Activated naive CD4-positive, alpha-beta T cell (primary cell): ENCODE measurements around the gene SMO.

Experiments used
- DNase-seq, 4 experiments: peaks; one replicate each; lab custom pipeline; 2025; lab: John Stamatoyannopoulos, UW

The SMO gene

DNA sequence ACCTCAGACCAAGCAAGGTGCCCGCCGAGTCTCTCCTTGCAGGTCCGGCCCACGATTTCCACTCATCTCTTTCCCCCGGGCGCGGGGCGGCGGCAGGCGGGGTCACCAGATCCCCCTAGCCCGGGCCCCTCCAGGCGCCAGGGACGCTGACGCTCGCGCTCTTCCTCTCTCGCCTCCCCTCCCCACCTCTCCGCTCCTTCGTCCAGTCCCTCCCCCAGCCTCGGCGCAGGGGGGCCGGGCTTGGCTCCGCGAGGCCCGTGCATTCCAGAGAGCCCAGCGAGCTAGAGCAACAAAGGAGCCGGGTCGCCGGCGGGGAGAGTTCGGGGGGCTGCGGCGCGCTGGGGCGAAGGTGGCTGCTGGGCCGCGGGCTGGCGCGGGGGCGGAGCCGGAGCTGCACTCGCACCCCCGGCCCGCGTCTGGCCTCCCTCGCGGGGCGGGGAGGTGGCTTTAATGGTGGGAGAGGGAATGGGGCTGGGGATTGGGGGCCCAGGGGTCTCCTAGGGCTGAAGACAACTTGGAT is at the start of gene SMO:
Gene SMO, plus strand, starts transcription at position 262 of the 520 bp plus-strand sequence. CDS start 519 bp downstream, outside the sequence.
- no peak for DNase-seq

DNA sequence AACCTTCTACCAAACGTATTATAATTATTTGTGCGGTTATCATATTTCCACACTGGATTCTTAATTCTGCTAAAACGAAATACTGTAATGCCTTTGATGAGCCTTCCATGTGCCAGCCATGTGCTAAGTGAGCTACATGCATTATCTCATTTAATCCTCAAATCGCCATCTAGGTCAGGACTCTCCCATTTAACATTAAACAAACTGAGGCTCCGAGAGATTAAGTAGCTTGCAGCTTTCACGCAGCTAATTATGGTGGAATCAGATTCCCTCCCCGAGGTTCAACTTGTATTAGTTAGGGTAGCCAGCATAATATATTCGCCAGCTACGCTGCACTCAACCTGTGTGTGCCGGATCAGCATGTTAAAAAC is 44.7 kb upstream of the SMO start:
- no peak for DNase-seq

DNA sequence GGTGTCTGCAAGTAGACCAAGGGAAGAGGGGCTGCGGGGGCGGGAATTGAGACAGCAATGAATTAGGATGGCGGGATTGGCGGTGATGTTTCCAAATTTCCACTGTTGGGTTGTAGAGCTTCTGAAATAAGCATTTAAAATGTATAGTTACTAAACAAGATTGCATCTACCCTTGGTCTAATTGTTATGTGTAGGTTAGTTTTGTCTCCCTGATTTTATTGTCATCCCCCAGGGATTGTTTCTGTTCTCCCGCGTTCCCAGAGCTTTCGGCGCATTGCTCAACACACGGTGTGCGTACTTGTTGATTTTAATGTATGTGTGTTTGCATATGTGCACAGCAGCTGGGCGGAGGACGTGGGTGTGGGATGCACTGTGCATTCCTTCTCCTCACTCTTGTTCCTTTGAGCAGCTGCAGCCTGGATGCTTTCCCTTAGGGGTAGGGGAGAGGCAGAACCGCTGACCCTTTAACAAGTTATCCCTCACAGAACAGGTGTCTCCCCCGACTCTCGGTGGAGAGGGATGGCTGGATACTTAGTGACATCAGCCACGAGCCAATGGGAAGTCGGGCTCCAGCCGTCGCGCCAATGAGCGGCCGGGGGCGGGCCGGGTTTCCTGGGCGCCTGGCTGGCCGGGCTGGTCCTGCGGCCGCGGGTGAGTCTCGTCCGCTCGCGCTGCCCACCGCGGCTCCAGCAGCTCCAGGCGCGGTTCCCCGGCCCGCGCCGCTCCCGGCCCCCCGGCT is 44.2 kb upstream of the SMO start, which contains the start of gene TSPAN33:
Gene TSPAN33, plus strand, starts transcription at position 613 of the 739 bp plus-strand sequence. CDS start 274 bp downstream, outside the sequence.
- DNase-seq: peak in 3 of 4 experiments; percentile 29 to 47 (median 30)

DNA sequence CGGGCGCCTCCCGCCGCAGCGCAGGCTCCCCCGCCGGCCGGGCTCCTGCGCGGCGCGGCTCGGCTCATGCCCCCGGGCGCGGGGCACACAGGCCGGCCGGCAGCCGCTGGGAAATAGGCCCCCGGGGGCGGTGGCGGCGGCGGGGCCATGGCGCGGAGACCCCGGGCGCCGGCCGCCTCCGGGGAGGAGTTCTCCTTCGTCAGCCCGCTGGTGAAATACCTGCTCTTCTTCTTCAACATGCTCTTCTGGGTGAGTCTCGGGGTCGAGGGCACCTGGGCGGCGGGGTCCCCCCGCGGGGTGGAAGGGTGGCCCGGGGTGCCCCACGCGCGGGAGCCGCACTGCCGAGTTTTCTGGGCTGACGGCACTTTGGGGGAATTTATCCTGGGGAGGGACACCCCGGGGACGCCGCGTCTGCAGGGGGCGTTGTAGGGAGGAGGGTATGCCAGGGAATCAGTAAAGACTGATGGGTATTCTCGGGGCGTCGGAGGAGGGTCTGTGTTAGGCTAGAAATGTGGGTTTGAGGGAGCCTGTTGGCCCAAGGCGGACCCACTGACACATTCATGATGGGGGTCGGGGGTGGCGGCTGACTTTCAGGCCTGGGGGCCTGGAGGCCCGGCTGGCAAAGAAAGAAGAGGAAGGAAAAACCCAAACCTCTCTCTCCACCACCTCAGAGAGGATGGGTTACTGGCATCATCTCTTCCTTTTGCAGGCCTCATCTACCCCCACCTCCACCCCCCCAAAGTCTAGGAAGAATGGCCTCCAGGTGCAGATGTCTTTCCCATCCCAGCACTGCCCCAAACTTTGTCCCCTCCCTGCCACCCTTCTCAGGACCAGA is 43.4 kb upstream of the SMO start:
- peak in 1 of 4 experiments; percentile 26 for DNase-seq

DNA sequence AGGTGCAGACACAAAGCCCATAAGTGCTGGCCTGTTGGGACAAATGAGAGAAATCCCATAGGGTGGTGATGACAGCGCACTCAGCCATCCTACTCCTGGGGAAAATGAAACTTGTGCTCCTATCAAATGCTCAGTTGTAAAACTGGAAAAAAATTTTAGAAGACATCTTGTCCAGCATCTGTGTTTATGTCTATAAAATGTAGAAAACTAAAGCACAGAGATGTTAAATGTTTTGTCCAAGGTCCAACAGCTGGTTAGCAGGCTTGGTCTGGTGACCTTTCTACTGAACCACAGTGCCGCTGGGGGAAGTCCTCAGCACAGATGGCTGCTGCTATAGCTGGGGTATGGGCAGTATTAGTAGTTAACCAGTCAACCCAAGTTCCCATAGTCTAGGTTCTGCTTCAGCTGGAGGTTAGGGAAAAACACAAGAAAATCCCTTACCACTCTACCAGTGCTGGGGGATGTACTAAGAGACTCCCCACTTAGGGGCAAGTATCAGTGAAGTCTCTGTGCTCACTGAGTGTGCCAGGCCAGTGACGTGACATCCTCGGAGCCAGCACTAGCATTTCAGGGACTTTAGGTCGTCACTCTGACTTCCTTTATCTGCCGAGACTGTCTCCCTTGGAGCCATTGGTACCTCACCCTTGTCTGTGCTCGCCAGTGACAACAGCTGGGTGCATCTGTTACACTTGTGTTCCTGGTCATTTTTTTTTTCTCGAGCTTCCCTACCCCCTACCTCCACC is 42.0 kb upstream of the SMO start:
- no peak for DNase-seq

DNA sequence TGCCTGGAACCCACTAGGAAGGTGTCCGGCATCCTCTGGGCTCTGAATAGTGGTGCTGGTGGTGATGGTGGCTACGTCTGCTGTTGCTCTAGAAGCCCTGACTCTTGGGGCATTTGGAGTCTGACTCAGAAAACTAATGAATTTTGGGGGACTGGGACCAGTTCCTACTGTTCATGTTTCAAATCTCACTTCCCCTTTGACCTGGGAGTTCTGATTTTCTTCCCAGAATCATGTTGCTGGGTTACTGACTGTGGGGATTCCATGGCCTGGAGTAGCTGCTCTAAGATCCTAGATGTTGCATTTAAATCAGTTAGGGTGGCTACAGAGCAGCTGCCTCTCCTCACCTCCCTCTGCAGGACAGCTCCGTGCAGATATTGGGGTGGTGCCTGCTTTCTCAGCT is 40.7 kb upstream of the SMO start:
- no peak for DNase-seq

DNA sequence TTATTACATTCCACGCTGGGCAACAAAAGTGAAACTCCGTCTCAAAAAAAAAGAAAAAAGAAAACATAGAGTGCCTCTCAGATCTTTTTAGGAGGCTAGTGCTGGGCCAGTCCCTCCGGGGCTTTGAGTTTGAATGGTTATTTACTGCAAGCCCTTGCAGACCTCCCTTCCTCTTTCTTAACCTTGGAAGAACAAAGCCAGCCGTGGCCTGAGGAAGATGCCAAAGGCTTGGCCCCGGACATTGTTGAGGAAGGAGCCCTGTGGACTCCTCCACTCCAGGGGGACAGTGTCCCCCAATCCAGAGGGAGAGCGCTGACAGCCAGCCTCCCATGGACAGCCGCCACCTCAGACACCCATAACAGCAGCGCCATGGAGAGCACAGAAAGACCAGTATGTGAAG is 38.9 kb upstream of the SMO start:
- no peak for DNase-seq

DNA sequence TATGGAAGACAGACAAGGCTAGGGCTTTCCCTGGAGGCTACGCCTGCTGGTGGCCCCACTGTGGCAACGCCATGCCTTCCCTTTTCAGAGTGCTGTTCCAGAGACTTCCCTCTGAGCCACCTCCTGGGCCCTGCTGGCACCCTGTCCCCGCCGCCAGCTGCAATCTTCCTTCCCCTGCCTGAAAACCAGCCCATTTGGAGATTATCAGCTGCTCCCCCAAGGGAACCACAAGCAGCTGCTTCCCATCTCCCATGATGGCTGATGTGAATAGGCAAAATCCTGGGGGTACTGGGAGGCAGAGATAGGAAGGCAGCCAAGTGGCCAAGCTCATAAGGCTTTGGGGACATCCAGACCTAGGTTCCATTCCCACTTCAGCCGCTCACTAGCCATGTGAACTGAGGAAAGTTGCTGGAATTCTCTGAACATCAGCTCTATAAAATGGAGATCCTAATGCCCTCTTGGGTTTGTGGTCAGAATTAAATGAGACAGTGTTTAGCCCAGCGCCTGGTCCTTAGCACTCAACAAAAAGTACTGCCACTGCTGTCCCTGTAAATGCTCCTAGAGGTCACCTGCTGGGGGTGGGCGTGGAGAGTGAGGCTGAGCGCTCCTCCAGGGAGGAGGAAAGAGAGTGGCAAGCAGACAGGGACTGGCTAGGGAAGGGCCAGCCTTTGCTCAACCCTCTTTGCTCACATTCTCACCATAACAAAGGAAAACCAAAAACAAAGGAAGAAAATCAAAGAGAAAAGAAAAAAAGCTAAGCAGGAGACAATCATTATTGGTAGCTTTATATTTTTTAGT is 38.0 kb upstream of the SMO start:
- no peak for DNase-seq

DNA sequence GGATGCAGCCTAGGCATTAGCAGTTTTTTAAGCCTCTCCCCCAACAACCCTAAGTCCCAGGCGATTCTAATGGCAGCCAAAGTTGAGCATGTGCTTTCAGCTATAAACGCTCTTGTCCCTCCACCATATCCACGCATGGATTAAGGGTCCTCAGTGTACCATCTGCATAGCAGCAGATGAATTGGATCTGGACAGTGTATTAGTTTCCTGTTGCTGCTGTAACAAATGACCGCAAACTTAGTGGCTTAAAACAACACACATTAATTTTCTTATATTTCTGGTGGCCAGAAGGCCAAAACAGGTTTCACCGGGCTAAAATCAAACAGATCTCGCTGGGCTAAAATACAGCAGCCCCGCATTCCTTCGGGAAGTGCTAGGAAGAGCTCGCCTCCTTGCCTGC is 30.8 kb upstream of the SMO start:
- no peak for DNase-seq

DNA sequence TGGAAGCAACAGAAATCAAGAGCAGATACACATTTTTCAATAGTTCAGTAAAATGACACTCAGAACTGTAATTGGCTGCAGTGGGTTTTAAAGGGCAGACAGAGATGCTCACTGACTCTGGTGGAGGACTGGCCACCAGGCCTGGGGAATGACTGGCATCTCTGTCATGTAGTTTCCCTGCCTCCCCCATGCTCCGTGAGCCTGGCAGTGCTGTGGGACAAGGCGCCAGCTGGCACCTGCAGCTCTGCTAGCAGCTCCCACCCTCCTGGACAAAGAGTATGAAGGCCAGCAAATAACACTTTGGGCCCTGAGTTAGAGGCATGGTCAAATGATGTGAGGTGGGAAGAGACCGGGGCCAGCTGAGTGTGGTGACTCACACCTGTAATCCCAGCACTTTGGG is 28.9 kb upstream of the SMO start:
- no peak for DNase-seq

DNA sequence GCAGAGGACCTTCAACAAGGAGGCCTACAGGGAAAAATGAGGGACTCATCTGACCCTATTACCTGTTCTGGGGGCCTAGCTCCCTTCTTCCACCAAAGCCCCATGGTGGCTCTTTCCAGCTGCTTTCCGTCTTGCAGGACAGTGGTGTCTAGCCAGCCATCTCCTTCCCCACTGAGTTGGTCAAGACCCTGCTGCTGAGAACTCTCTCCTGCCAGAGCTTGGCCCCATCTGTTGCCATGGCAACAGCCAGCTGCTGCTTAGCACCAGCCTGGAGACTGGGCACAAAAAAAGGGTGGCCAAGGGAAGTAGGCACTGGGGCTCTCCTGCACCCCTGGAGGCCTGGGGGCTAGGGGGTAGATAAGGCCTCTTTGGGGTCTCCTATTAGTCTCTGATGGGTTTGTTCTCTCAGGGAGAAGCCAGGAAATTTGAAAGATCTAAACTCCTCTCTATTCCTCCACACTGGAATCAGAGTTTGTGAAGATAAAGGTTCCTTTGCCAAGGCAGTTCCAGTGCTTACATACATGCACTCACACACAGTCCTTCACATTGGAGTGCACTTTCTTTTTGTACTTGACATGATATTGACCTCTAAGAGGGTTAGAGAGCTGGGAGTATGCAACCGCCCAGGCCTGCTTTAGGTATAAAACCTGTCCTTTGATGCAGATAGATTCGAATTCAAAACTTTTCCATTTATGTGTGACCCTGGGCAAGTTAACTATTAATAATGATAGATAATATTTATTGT is 28.1 kb upstream of the SMO start:
- no peak for DNase-seq

DNA sequence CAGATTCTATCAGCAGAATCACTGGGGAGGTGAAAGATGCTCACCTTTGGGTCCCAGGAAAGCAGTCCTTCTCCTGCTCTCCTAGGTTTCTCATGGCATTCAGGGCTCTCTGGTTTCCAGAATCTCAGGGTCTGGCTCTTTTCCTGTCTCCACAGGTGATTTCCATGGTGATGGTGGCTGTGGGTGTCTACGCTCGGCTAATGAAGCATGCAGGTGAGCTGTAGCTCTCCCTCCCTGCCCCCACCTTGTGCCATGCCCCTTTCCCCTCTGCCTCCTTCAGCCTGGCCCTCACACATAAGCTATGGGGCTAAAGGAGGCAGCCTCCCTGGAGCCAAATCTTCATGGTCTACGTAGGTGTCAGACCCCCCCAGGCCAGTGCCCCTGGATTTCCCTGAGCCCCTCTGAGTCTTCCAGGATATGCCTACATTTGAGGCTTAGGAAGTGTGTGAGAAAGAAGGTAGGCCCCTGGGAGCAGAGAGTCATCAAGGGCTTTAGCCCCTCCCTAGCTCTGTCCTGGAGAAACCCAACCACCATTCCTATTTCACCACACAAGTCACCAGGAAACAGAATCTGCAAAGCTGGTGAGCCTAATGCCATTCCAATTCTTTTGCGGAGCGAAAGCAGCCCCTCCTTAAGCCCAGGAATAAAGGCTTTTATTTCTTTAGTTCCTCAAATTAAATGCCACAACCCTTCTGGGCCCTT is 26.8 kb upstream of the SMO start:
- no peak for DNase-seq

DNA sequence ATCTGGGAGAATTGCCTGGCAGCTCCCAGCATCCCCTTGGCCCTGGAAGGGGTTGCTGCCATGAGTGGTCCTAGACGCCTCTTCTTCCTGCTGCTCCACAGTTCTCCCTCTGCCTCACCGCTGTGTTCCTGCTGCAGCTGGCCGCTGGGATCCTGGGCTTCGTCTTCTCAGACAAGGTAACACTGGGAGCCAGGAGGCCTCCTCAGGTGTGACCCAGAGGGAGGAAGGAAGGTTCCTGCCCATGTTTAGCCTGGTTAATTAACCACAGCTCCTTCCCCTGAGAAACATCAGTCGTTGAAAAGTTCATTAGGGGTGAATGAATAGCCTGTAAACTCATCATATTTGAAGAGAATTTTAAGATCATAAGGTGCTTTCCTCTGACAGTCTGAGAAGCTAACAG is 25.7 kb upstream of the SMO start:
- no peak for DNase-seq

DNA sequence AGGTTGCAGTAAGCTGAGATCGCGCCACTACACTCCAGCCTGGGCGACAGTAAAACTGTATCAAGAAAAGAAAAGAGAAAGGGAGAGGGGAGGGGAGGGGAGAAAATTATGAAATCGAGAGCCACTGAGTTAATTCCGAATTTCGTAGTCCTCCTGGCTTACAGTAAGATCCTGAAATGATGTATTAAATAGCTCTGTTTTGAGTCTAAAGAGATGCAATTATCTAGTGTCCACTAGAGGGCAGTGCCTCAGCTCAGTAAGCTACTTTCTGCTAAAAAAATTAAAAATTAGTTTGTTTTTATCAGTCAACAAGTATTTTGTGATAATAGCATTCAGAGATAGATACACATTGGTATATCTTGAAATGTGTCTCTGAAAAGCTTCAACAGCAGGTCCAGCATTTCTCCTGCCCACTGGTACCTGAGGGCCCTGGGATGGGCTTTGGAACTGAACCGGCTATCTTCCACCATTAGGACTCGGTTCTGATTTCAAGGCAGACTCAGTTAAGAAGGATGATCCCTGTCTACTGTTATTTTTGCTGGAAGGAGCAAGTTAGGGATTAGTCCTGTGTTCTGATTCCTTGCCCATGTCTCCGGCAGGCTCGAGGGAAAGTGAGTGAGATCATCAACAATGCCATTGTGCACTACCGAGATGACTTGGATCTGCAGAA is 24.4 kb upstream of the SMO start:
- no peak for DNase-seq

DNA sequence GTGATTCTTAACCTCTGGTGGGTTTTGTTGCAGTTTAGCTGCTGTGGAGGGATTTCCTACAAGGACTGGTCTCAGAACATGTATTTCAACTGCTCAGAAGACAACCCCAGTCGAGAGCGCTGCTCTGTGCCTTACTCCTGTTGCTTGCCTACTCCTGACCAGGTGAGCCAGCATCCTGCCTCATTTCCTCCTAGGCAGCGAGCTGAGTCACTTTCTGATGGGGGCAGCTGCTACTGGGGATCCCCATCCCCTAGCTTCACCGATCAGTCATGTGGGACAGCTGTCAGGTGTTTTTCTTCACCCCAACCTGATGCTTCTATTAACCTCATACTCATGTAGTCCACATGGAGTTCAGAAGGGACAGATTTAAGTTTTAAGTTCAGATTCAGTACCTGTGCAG is 21.7 kb upstream of the SMO start:
- no peak for DNase-seq

DNA sequence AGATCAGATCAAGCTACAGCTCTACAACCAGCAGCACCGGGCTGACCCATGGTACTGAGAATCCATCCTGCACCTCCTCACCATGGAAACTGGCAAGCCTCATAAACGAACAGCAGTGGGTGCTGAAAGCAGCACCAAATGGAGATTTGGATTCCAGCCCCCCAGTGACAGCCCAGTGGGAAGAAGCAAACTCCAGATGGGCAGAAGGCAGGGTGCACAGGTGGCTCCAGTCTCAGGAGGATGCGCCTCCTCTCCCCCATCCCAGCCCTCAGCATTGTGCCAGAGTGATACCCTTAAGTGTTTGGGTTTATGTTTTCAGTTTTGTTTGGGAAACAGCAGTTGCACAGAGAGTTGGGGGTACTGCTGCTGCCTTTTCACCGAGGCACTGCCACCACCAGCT is 20.6 kb upstream of the SMO start:
- DNase-seq: no peak

DNA sequence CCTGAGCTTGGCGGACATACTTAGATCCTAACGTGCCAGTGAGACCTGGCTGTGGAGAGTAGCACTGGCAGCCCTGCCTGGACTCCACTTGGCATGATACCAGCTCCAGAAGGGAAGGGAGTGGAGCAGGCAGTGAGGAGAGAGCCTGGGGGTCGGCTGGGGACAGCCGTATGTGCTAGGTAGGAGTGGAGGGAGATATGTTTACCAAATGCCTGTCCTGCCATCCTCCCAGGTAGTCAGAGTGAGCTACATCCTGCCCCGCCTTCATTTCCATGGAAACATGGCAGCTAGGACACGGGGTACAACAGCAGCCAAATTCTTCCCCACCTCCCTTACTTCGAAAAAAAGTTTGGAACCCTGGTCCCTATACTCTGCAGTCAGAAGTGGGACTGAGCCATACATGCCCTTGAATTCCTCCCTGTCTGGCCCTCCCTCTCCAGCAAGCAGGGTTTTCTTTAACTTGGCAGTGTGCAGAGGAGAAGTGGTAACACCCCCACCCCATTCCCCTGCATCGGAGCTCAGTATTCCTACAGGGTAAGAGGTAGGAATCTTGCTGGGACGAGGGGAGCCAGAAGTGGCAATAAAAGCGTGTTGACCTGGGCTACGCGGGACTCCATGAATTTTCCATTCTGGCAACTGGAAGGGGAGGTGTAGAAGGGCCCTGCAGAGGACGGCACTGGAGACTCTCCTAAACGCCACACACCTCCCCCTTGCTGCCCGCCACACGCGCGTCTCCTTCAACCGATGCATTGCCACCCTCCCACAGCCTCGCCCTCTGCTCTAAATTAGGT is 20.0 kb upstream of the SMO start:
- DNase-seq: no peak

DNA sequence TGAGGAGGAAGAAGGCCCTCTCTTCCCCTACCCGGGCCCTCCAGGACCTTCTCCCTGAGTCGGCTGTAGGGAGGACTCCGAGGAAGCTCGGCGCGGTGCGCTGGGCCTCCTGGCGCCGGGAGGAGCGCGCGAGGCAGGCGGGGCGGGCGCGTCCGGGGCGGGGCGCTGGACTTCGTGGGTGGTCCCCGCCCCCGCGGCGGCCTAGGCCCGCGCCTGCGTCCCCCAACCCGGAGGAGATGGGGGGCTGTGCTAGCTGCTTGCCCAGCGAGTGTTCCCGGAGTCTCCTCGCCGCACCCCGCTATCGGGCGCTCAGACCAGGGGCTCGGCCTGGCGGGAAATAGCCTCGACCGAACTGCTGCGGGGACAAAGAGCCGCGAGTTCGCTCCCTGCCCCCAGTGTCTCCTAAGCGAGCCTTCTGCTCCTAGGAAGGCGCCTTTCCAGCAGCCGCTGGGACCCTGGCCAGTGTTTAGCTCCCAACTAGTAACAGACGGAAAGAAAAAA is 19.2 kb upstream of the SMO start:
- DNase-seq: peak in 1 of 4 experiments; percentile 32
